ENCODE measurements around the gene LRRC17. TPM values are rescaled to one million over a fixed set of nuclear protein-coding genes. Genes with fewer than 3 reads are reported as not detected.
A peak's percentile ranks its signal among the peaks of the same experiment; 100 is the strongest.

The LRRC17 gene
- total and polyA plus RNA-seq, 2 of the 4 experiments (the other 2 are of a cell fraction) = 250 to 280 TPM

- ChIA-PET POLR2A (ENCODE audit: unreplicated experiment) (no interaction called here), CTCF (no interaction called here)
Measured at GRCh38 chr7:102892631-102893278, 20.0 kb upstream of the LRRC17 start.

More at GRCh38 chr7:102892631-102893278, 20.0 kb upstream of the LRRC17 start:
- no peaks in the 10 kb centered on the region for H3K27me3 ChIP-seq (ENCODE audit: control insufficient read depth, insufficient read depth, low read length)
- H4K8ac ChIP-seq (ENCODE audit: low read depth in 2 of 2, low read length in 2 of 2) = peak overlapping the region in 1 of 2 experiments; percentile 84; a peak in 2 of 4 replicates
- no peaks in the 10 kb centered on the region for H3K36me3 ChIP-seq (ENCODE audit: control insufficient read depth, insufficient read depth, low read length)
- peak overlapping the region; percentile 86 for H2BK120ac ChIP-seq (ENCODE audit: low read depth, low read length)
- no peak overlapping the region for H3K4me2 ChIP-seq (ENCODE audit: low read depth, low read length)
- H4K20me1 ChIP-seq (ENCODE audit: insufficient read depth, low read length) = no peaks in the 10 kb centered on the region
- in situ Hi-C loops (cut with MboI; ENCODE audit: low sequenced_read_pairs) = no loop called here
- H3K9ac ChIP-seq (ENCODE audit: low read depth, low read length) = no peak overlapping the region
- no TSS peak for BruUV-seq (replicated peaks)
- DNase-seq (no peak), ATAC-seq (ENCODE audit: low read depth) (no peak)
- H3K9me3 ChIP-seq (ENCODE audit: control insufficient read depth, insufficient read depth, low read length) = no peaks in the 10 kb centered on the region
- dilution Hi-C loops (cut with HindIII; ENCODE audit: low sequenced_read_pairs, unreplicated experiment) = no loop called here
- no peak overlapping the region for H3K56ac ChIP-seq (ENCODE audit: extremely low read depth, insufficient read depth, low read length)
- H3K18ac ChIP-seq (ENCODE audit: low read depth, low read length) = peak overlapping the region; percentile 73; the same call in 1 of the 2 replicates
- no peak overlapping the region for H3K27ac ChIP-seq (ENCODE audit: insufficient read depth, low read length)
- peaks cover 0 to 4% of the 10 kb centered on the region in 2 experiments; a peak in 2 of 4 replicates for H3K79me1 ChIP-seq (ENCODE audit: low read depth in 1 of 2, low read length in 2 of 2)
- no peak overlapping the region for H2AFZ ChIP-seq (replicated peaks; ENCODE audit: low read length, poor library complexity)
- TF ChIP-seq MAZ (IDR thresholded peaks at IDR 0.05; ENCODE audit: borderline replicate concordance, low read depth, low read length) = no peak
- peak; percentile 88 for TF ChIP-seq CEBPB (IDR thresholded peaks at IDR 0.05; ENCODE audit: low read depth, low read length)
- no peak overlapping the region for H3K4me3 ChIP-seq (ENCODE audit: insufficient read depth, low read depth, low read length)
- peaks cover 11% of the 10 kb centered on the region for H3K9me1 ChIP-seq (ENCODE audit: insufficient read depth, low read length)
- peaks cover 13% of the 10 kb centered on the region for H3K4me1 ChIP-seq (ENCODE audit: control insufficient read depth, insufficient read depth, low read length)
- peak overlapping the region; percentile 86 for H3K14ac ChIP-seq (replicated peaks; ENCODE audit: low read depth, low read length)
- H2BK5ac ChIP-seq (ENCODE audit: low read depth, low read length, poor library complexity, severe bottlenecking) = peak overlapping the region; percentile 91
- H2AK5ac ChIP-seq (ENCODE audit: low read depth, low read length) = peak overlapping the region; percentile 48
- peak overlapping the region; percentile 50; the same call in 1 of the 2 replicates for H3K23ac ChIP-seq (ENCODE audit: low read depth, low read length)
- no peak overlapping the region for H2AK9ac ChIP-seq (replicated peaks; ENCODE audit: low read depth, low read length, poor library complexity)
- intact Hi-C loops (cut with micrococcal nuclease) = no loop called here
- H4K5ac ChIP-seq (ENCODE audit: low read depth, low read length) = no peak overlapping the region; the same call in 1 of the 2 replicates
- H2BK15ac ChIP-seq (ENCODE audit: low read depth, low read length) = peak overlapping the region; percentile 95; the same call in 2 of the 3 replicates
- peak overlapping the region; percentile 74; the same call in 1 of the 2 replicates for H3K4ac ChIP-seq (ENCODE audit: low read depth, low read length)
- peak overlapping the region; percentile 45; the same call in 1 of the 2 replicates for H4K91ac ChIP-seq (ENCODE audit: insufficient read depth, low read depth, low read length)
- peak overlapping the region; percentile 78; the same call in 1 of the 2 replicates for H2BK20ac ChIP-seq (ENCODE audit: low read depth, low read length)
- WGBS, 2 experiments (ENCODE audit: extremely low coverage in 2 of 2, insufficient read length in 1 of 2) = 56% methylated on average over 1 of the region's 1 CpG; no CpG with 5 or more reads in 1 of the 2 experiments

All from IMR-90 (cell line).